Activated CD8-positive, alpha-beta T cell treated with anti-CD3 and anti-CD28 coated beads, Interleukin-2, amount 10 ng/mL, durations not matched to agents 7 days and 5 days (primary cell): ENCODE measurements around the gene ENPP7. TPM values are rescaled to one million over a fixed set of nuclear protein-coding genes. Genes with fewer than 3 reads are reported as not detected.
A peak's percentile ranks its signal among the peaks of the same experiment; 100 is the strongest.

Source experiments
- ATAC-seq: fragments of 150-1000 bp; cut with Tn5 transposase; one replicate; pipeline ENCODE4 v1.10.0; 2021; ENCODE audit warnings: moderate library complexity
- CTCF ChIA-PET: fragments of 350-600 bp; sonication (Branson Sonifier 250); formaldehyde crosslinking; loops from one replicate; lab custom pipeline; 2021; ENCODE audit warnings: antibody characterized with exemption; lab: Charles Lee
- POLR2A ChIA-PET: fragments of 350-600 bp; sonication (Branson Sonifier 250); formaldehyde crosslinking; loops from one replicate; lab custom pipeline; 2021; ENCODE audit warnings: antibody characterized with exemption; lab: Charles Lee
- DNase-seq: peaks from one replicate; pipeline ENCODE4 v3.0.0-alpha.2; 2020
- H3K27ac Mint-ChIP-seq: one replicate; pipeline ENCODE4 v1.8.0; 2021; ENCODE audit warnings: mild to moderate bottlenecking, mixed read lengths
- H3K27me3 Mint-ChIP-seq: one replicate; pipeline ENCODE4 v1.8.0; 2021; ENCODE audit warnings: low read depth, mixed read lengths
- H3K36me3 Mint-ChIP-seq: one replicate; pipeline ENCODE4 v1.8.0; 2021; ENCODE audit warnings: low read depth, mixed read lengths
- H3K4me1 Mint-ChIP-seq: one replicate; pipeline ENCODE4 v1.8.0; 2021; ENCODE audit warnings: low read depth, mixed read lengths
- H3K4me3 Mint-ChIP-seq: one replicate; pipeline ENCODE4 v1.8.0; 2021; ENCODE audit warnings: mild to moderate bottlenecking, mixed read lengths
- H3K9me3 Mint-ChIP-seq: one replicate; pipeline ENCODE4 v1.8.0; 2022; ENCODE audit warnings: mixed read lengths; ENCODE audit not compliant: insufficient read depth
- total RNA-seq, 2 experiments: library from RNA; stranded (reverse); gene quantifications; one replicate each; pipeline ENCODE4 v1.2.3, GENCODE V29; 2021

ENPP7 gene
- total RNA-seq, 2 experiments from 2014 or later, result 0.13 TPM; not detected in 1

DNA sequence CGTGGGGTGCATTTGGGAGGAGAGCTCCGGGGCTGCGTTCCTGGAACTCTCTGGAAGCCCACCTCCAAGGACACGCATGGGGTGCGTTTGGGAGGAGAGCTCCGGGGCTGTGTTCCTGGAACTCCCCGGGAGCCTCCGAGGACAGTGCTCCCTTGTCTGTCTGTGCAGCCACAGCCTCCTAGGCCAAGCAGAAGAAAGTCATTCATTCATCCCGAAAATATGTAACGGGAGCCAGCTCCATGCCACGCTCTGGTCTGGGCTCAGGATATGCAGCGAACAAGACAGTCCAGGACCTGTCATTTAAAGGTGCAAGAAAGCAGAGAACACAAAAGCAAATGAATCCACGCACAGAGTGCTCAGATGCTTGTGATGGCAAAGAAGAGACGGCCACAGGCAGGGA is 7.9 kb downstream of the ENPP7 start:
- Mint-ChIP-seq H3K36me3 (no peaks in the 10 kb centered on the region), H3K4me3 (no peak overlapping the region), H3K9me3 (no peaks in the 10 kb centered on the region), H3K27me3 (peaks cover 8% of the 10 kb centered on the region), H3K4me1 (peaks cover 1% of the 10 kb centered on the region), H3K27ac (no peak overlapping the region)
- ChIA-PET POLR2A (no interaction called here), CTCF (no interaction called here)
- no peak for DNase-seq
- ATAC-seq, result no peak

DNA sequence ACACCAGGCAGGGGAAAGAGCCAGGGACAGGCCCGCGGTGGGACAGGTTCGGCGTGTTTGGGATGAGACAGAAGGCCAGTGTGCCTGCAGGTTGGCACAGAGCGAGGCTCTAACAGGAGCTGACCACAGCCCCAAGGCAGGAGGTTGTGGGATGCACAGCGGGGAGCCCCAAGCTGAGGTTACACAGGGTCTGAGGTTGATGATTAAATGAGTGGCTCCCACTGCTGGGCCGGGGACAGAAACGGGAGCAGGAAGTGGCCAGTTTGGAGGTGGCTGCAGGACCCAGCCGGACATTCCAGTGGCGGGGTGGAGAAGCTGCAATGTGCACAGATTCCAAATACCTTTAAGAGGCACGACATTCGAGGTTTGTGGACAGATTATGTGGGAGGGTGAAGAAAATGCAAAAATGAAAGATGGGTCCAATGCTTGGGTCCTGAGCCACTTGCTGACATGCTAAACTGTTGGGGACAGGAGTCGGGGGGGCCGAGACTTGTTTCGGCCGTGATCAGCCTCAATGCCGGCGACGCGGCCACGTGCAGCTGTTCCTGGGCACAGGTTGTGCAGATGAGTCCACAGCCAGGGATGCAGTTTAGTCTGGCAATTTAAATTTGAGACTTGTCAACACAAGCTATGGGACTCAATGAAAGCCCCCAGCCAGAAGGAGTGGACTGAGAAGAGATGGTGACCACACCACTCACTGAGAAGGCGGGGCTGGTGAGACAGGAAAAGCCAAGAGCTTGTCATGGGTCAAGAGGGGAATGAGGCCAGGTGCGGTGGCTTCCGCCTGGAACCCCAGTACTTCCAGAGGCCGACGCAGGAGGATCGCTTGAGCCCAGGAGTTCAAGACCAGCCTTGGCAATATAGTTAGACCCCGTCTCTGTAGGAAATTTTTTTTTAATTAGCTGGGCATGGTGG is 8.7 kb downstream of the ENPP7 start:
- Mint-ChIP-seq H3K4me3 (no peak overlapping the region), H3K4me1 (no peaks in the 10 kb centered on the region), H3K9me3 (no peaks in the 10 kb centered on the region), H3K36me3 (no peaks in the 10 kb centered on the region), H3K27ac (no peak overlapping the region), H3K27me3 (peaks cover 8% of the 10 kb centered on the region)
- ATAC-seq (no peak), DNase-seq (no peak)
- CTCF ChIA-PET, result interaction anchor here (3.1 kb wide), 1 partner anchor 11 kb away, joined by 19 read pairs; no protein-coding TSS in a partner anchor
- POLR2A ChIA-PET, result no interaction called here

DNA sequence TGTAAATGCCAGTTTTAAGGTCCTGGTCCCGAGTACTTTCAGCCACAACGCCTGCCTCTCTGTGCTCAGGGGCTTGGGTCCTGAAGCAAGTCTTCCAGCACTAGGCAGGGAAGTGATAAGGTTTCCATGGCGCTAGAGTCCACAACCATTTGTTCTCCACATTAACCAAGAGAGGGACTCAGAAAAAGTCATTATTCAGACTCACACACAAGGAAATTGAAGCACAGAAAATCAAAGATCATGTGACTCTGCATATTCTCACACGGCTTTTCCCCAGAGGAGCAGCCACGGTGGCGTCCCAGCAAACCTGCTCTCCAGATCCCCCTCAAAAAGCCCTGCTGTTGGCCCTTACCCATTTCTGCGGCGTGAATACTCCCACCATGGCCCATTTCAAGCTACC is 9.7 kb downstream of the ENPP7 start:
- ChIA-PET POLR2A (interaction anchor here (0.7 kb wide), 1 partner anchor 486 kb away, joined by 3 read pairs; no protein-coding TSS in a partner anchor), CTCF (interaction anchor here (1.1 to 3.1 kb wide), 5 partner anchors 12 to 258 kb away, joined by 3 to 19 read pairs (median 4); no protein-coding TSS in a partner anchor)
- no peak for DNase-seq
- Mint-ChIP-seq H3K27ac (no peak overlapping the region), H3K4me1 (peaks cover 4% of the 10 kb centered on the region), H3K36me3 (no peaks in the 10 kb centered on the region), H3K9me3 (no peaks in the 10 kb centered on the region), H3K4me3 (no peak overlapping the region), H3K27me3 (peaks cover 10% of the 10 kb centered on the region)
- ATAC-seq, result no peak

DNA sequence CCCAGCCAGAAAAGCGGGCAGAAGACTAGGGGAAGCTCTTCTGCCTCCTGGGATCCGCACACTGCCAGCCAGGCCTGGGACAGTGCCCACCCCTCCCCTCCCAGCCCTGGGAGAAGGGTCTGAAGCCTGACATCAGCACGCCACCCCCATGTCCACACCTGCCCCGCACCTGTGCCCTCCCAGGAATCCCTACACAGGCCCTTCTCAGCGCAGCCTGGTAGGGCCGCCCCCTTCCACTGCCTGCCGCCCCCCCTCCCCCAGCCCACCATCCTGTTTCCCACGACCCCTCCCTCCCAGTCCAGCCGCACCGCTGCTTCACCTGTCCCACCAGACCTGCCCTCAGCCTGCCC is 10.6 kb downstream of the ENPP7 start:
- POLR2A ChIA-PET, result interaction anchor here (1.2 kb wide), 1 partner anchor 8 kb away, joined by 3 read pairs; no protein-coding TSS in a partner anchor
- H3K9me3 Mint-ChIP-seq, result no peaks in the 10 kb centered on the region
- H3K4me3 Mint-ChIP-seq, result no peak overlapping the region
- H3K36me3 Mint-ChIP-seq, result no peaks in the 10 kb centered on the region
- CTCF ChIA-PET, result interaction anchor here (1.0 to 3.1 kb wide), 13 partner anchors 9 to 257 kb away, joined by 3 to 19 read pairs (median 4); partner anchors contain the start of gene CBX8
- H3K4me1 Mint-ChIP-seq, result peaks cover 12% of the 10 kb centered on the region
- no peak overlapping the region for H3K27ac Mint-ChIP-seq
- peaks cover 11% of the 10 kb centered on the region for H3K27me3 Mint-ChIP-seq
- DNase-seq (no peak), ATAC-seq (no peak)

DNA sequence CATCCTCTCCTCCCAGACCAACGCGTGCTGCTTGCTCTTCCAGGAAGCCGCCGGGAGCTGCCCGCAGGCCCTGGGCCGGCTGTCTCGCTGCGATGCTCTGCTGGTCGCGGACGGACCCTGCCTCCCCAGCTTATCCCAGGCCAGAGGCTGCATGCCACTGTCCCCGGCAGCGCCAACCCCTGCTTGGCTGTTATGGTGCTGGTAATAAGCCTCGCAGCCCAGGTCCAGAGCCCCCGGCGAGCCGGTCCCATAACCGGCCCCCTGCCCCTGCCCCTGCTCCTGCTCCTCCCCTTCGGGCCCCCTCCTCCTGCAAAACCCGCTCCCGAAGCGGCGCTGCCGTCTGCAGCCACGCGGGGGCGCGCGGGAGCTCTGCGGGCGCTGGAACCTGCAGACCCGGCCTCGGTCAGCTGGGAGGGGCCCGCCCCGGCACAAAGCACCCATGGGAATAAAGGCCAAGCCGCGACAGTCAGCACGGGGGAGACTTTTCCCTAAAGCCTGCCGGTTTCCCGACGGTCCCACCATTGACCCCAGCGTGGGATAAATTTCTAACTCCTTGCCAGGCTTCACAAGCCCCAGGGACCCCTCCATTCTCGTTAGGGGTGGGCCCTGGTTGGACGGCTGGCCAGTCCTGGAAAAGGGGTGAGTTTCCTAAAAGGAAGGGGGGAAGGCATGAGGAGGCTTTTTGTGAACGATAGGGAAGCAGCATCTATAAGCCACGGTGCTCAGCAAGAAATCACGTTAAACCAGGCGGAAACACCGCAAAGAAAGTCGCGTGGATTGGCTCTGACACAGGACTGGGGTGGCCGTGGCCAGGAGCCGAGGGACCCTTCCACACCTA is 11.2 kb downstream of the ENPP7 start:
- Mint-ChIP-seq H3K4me1 (peaks cover 14% of the 10 kb centered on the region), H3K4me3 (no peak overlapping the region), H3K9me3 (no peaks in the 10 kb centered on the region), H3K36me3 (no peaks in the 10 kb centered on the region), H3K27me3 (peaks cover 12% of the 10 kb centered on the region), H3K27ac (no peak overlapping the region)
- POLR2A ChIA-PET, result interaction anchor here (1.2 kb wide), 1 partner anchor 9 kb away, joined by 3 read pairs; no protein-coding TSS in a partner anchor
- DNase-seq (peak; percentile 74), ATAC-seq (peak; percentile 67)
- CTCF ChIA-PET, result interaction anchor here (0.7 to 3.1 kb wide), 17 partner anchors 9 to 256 kb away, joined by 3 to 19 read pairs (median 4); partner anchors contain the start of gene CBX8

DNA sequence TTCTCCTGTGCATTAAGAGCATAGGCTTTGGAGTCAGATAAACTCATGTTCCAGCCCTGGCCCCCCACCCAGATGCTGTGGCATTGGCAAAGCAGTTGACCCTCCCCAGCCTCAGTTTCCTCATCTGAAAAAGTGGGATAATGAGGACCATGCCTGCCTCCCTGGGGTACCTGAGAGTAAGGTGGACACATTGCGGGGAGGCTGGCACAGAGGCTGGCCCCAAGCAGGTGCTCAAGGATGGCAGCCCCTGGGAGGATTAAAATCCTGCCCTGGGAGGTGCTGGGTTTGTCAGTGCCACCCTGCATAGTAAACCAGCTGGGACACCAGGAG is 11.8 kb downstream of the ENPP7 start:
- ChIA-PET CTCF (interaction anchor here (0.7 to 3.1 kb wide), 15 partner anchors 9 to 252 kb away, joined by 3 to 19 read pairs (median 4); no protein-coding TSS in a partner anchor), POLR2A (interaction anchor here (1.2 kb wide), 1 partner anchor 9 kb away, joined by 3 read pairs; no protein-coding TSS in a partner anchor)
- Mint-ChIP-seq H3K4me1 (peaks cover 16% of the 10 kb centered on the region), H3K4me3 (no peak overlapping the region), H3K36me3 (no peaks in the 10 kb centered on the region), H3K9me3 (no peaks in the 10 kb centered on the region), H3K27me3 (peaks cover 16% of the 10 kb centered on the region), H3K27ac (no peak overlapping the region)
- DNase-seq (no peak), ATAC-seq (no peak)

DNA sequence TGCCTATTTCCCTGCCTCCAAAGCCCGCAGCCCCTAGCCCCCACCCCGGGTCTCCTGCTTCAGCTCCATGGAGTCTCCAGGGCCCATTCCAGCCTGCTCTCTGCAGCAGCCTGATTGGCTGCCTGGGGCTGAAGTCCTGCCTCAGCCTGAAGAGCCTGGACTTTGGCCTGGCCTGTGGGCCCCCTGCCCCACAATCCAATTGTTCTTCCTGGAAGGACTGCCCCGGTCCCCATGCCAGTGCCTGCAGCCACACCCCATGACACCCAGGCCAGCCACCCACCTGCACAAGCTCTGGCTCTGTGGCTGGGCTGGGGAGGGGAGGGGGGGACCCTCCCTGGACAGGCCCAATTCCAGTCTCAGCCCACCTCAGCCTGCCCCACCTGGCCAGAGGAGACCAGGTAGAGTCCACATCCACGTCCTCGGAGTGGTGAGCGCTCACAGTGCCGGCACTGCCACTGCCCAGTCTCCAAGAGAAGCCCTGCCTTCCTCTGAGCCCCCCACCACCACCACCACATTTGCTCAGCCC is 12.3 kb downstream of the ENPP7 start:
- H3K4me1 Mint-ChIP-seq, result peaks cover 19% of the 10 kb centered on the region
- no peaks in the 10 kb centered on the region for H3K36me3 Mint-ChIP-seq
- DNase-seq, result no peak
- peaks cover 20% of the 10 kb centered on the region for H3K27me3 Mint-ChIP-seq
- H3K9me3 Mint-ChIP-seq, result no peaks in the 10 kb centered on the region
- H3K4me3 Mint-ChIP-seq, result no peak overlapping the region
- CTCF ChIA-PET, result interaction anchor here (0.7 to 3.1 kb wide), 9 partner anchors 14 to 266 kb away, joined by 3 to 19 read pairs (median 3); no protein-coding TSS in a partner anchor
- no peak overlapping the region for H3K27ac Mint-ChIP-seq
- POLR2A ChIA-PET, result no interaction called here
- no peak for ATAC-seq

DNA sequence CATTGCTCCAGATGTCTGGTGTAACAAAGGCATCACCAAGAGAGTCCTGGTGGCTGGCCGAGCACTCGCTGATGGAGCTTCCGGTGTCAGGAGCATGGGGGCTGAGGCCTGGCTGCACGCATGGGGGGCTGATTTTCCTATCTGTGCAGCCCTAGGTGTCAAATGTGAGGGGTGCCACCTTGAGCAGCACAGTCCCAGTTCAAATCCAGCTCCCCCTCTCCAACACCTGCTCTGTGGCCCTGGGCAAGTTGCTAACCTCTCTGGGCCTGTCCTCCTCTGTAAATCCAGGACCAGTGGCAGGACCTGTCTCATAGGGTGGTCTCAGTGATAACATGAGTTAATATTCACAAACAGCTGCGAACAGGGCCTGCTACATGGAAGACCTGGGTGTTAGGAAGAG is 12.9 kb downstream of the ENPP7 start:
- no peaks in the 10 kb centered on the region for H3K36me3 Mint-ChIP-seq
- H3K27me3 Mint-ChIP-seq, result peaks cover 22% of the 10 kb centered on the region
- POLR2A ChIA-PET, result no interaction called here
- no peaks in the 10 kb centered on the region for H3K9me3 Mint-ChIP-seq
- ATAC-seq (no peak), DNase-seq (no peak)
- no peak overlapping the region for H3K4me3 Mint-ChIP-seq
- H3K4me1 Mint-ChIP-seq, result peaks cover 19% of the 10 kb centered on the region
- no peak overlapping the region for H3K27ac Mint-ChIP-seq
- CTCF ChIA-PET, result interaction anchor here (0.8 to 2.9 kb wide), 6 partner anchors 13 to 265 kb away, joined by 3 to 9 read pairs (median 3); no protein-coding TSS in a partner anchor

DNA sequence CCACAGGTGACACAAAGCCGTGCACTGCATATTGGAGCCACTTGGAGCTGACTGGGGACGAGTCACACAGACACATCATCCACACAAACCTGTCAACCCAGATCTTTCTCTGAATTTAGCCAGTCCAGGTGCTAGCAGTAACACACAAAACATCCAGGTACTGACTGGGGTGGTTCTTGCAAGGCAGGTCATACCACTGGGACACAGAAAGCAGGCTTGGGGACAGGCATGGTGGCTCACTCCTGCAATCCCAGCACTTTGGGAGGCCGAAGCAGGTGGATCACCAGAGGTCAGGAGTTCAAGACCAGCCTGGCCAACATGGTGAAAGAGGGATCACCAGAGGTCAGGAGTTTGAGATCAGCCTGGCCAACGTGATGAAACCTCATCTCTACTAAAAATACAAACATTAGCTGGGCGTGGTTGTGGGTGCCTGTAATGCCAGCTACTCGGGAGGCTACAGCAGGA is 14.9 kb downstream of the ENPP7 start:
- ChIA-PET CTCF (interaction anchor here (0.6 to 2.9 kb wide), 32 partner anchors 9 to 510 kb away, joined by 3 to 11 read pairs (median 4); partner anchors contain the start of gene GAA), POLR2A (interaction anchor here (0.5 kb wide), 1 partner anchor 731 kb away, joined by 3 read pairs; no protein-coding TSS in a partner anchor)
- Mint-ChIP-seq H3K4me1 (peaks cover 19% of the 10 kb centered on the region), H3K36me3 (no peaks in the 10 kb centered on the region), H3K4me3 (peak overlapping the region; percentile 38), H3K27me3 (peaks cover 26% of the 10 kb centered on the region), H3K27ac (no peak overlapping the region), H3K9me3 (no peaks in the 10 kb centered on the region)
- ATAC-seq (no peak), DNase-seq (no peak)

DNA sequence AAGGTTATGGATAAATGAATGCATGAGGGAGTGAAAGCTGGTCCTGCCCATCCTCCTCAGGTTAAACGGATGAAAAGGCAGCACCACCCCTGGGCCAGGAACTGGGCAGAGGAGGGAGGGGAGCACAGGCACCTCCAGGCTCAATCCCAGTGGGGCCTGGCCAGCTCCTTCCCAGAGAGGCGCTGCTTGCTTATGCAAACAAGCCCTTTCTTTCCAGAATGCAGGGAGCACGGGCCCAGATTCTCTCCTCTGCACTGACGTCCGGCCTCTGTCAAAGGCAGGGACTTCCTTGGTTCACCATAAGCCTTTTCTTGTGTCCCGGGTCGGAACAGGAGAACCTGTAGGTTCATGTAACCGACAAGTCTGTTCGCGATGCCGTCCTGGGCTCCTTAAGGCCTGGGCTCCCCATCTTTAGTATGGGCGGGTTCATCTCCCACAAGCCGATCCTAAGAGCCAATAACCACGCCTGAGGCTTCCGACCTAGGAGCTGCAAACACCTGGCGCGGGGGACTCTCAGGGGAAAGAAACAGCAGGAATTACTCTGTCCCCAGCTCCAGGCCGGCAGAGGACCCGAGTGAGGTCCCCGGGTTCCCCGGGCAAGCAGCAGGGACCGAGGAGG is 16.3 kb downstream of the ENPP7 start:
- no peak overlapping the region for H3K4me3 Mint-ChIP-seq
- no peak overlapping the region for H3K27ac Mint-ChIP-seq
- peaks cover 38% of the 10 kb centered on the region for H3K27me3 Mint-ChIP-seq
- H3K9me3 Mint-ChIP-seq, result no peaks in the 10 kb centered on the region
- peaks cover 19% of the 10 kb centered on the region for H3K4me1 Mint-ChIP-seq
- POLR2A ChIA-PET, result no interaction called here
- no peaks in the 10 kb centered on the region for H3K36me3 Mint-ChIP-seq
- DNase-seq, result no peak
- CTCF ChIA-PET, result interaction anchor here (0.5 to 2.8 kb wide), 13 partner anchors 19 to 247 kb away, joined by 3 to 11 read pairs (median 5); no protein-coding TSS in a partner anchor
- ATAC-seq, result no peak
